GM12873 (cell line): ENCODE measurements around the gene SLC13A2.

Experiments used
- CTCF ChIP-seq: IDR thresholded peaks from 2 replicates; pipeline ENCODE4 v1.5.1; 2012; ENCODE audit warnings: low read depth, mild to moderate bottlenecking, moderate library complexity, low read length, control low read depth; ENCODE audit not compliant: insufficient read depth; ENCODE audit errors: missing control alignments

The SLC13A2 gene

GRCh38 chr17:28491860-28492259 lies 18.4 kb downstream of the SLC13A2 start:
- TF ChIP-seq CTCF: no peak

- TF ChIP-seq CTCF: no peak
These were observed 19.2 kb downstream of the SLC13A2 start for GRCh38 chr17:28492352-28493310.

GRCh38 chr17:28493460-28493859 lies 20.0 kb downstream of the SLC13A2 start:
- no peak for TF ChIP-seq CTCF

GRCh38 chr17:28494445-28495188 lies 21.2 kb downstream of the SLC13A2 start:
- TF ChIP-seq CTCF: peak; percentile 96

GRCh38 chr17:28495635-28496034 lies 22.2 kb downstream of the SLC13A2 start:
- no peak for TF ChIP-seq CTCF

GRCh38 chr17:28497931-28498330 lies 24.5 kb downstream of the SLC13A2 start:
- no peak for TF ChIP-seq CTCF
